AG09319 (cell line): ENCODE data around the gene ZBTB7C.

Experiments
- DNase-seq: peaks from one replicate; pipeline ENCODE4 v3.0.0-alpha.2; 2010; ENCODE audit warnings: low read depth; ENCODE audit errors: extremely low read depth
- CTCF ChIP-seq: IDR thresholded peaks from 2 replicates; pipeline ENCODE4 v1.5.1; 2011; ENCODE audit warnings: low read depth, mild to moderate bottlenecking, inconsistent platforms, low read length, moderate library complexity

Gene ZBTB7C

GRCh38 chr18:48306838-48307237 is 102.3 kb downstream of the ZBTB7C start:
- TF ChIP-seq CTCF, result no peak
- no peak for DNase-seq

GRCh38 chr18:48304906-48305693 is 104.1 kb downstream of the ZBTB7C start:
- no peak for DNase-seq
- TF ChIP-seq CTCF, result no peak

GRCh38 chr18:48303883-48304282 is 105.3 kb downstream of the ZBTB7C start:
- no peak for DNase-seq
- TF ChIP-seq CTCF, result no peak

- no peak for DNase-seq
- TF ChIP-seq CTCF, result no peak
Observed at GRCh38 chr18:48302736-48303135, 106.4 kb downstream of the ZBTB7C start.

GRCh38 chr18:48300463-48300961 is 108.7 kb downstream of the ZBTB7C start:
- no peak for TF ChIP-seq CTCF
- no peak for DNase-seq

- TF ChIP-seq CTCF, result no peak
- DNase-seq, result no peak
Observed at GRCh38 chr18:48297139-48297538, 112.0 kb downstream of the ZBTB7C start.

GRCh38 chr18:48296581-48296980 is 112.6 kb downstream of the ZBTB7C start:
- no peak for DNase-seq
- no peak for TF ChIP-seq CTCF
